HFF-Myc (cell line): Measurements from ENCODE around the gene NRAP.

ENCODE experiments used
- DNase-seq: peaks from one replicate; pipeline ENCODE4 v3.0.0-alpha.2; 2011; ENCODE audit warnings: low read depth; ENCODE audit errors: extremely low read depth
- H3K4me3 ChIP-seq: replicated peaks from 2 replicates; pipeline ENCODE4 v1.5.1; 2011; ENCODE audit warnings: low read depth, mild to moderate bottlenecking, control low read depth, low read length
- TF ChIP-seq, protein P1 (sequence below): IDR thresholded peaks from 2 replicates; pipeline ENCODE4 v1.5.1; 2012; ENCODE audit warnings: mild to moderate bottlenecking, low read depth, low read length, control low read depth; ENCODE audit errors: missing control alignments

NRAP gene

DNA sequence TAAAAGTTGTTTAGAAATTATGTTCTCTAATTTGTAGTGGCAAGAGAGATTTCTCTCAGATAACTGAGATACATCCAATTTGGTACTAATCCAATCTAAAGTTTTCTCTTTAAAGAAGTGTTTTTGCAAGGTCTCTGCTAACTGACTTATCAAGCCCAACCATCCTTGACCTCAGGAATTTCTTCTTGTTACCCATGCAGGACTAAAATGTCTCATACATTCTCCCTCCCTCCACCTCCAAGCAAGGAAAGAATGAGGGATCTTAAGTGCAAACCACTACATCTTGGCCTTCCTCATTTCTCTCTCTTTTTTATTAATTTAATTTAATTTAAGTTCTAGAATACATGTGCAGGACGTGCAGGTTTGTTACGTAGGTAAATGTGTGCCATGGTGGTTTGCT is 12.8 kb downstream of the NRAP start:
- no peak for DNase-seq
- TF ChIP-seq, protein P1, sequence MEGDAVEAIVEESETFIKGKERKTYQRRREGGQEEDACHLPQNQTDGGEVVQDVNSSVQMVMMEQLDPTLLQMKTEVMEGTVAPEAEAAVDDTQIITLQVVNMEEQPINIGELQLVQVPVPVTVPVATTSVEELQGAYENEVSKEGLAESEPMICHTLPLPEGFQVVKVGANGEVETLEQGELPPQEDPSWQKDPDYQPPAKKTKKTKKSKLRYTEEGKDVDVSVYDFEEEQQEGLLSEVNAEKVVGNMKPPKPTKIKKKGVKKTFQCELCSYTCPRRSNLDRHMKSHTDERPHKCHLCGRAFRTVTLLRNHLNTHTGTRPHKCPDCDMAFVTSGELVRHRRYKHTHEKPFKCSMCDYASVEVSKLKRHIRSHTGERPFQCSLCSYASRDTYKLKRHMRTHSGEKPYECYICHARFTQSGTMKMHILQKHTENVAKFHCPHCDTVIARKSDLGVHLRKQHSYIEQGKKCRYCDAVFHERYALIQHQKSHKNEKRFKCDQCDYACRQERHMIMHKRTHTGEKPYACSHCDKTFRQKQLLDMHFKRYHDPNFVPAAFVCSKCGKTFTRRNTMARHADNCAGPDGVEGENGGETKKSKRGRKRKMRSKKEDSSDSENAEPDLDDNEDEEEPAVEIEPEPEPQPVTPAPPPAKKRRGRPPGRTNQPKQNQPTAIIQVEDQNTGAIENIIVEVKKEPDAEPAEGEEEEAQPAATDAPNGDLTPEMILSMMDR: no peak

DNA sequence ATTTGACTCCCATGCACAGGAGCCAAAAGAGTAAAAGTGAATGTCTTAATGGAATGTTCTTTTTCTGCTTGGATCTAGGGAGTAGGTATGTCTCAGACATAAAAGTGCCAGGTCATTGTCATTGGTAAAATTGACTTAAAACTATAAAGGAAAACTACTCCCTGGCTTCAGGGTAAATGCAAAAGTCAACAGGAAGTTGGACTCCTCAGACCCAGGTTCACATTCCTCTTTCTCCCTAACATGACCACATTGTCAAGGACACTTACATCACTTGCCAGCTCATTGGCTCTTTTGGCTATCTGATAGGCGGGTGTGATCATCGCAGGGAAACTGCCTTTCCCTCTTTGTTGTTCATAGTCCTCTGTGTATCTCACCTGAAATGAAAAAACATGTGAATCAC is 13.7 kb downstream of the NRAP start:
- DNase-seq: no peak
- TF ChIP-seq, protein P1: no peak

More for the DNA sequence above, 12.8 kb downstream of the NRAP start:
- no peak overlapping the region for H3K4me3 ChIP-seq

DNA sequence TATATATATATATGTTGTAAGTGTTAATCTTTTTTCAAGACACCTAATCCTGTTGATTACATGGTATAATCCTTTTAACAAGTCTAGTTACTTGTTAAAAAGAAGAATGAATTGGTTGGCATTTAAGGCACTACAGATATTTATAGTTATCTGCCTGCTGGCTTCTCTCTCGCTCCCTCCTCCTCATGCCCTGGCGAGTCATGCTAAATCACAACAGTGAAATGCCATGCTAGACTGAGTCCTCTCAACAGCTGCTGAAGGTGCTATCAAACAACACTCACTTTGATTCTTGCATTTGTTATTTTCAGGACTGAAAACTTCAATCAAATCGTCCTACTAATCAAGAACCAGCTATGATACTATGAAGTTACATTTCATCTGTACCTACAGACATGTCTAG is 15.4 kb downstream of the NRAP start:
- TF ChIP-seq, protein P1: no peak
- no peak overlapping the region for H3K4me3 ChIP-seq
- DNase-seq: no peak

More for the DNA sequence above, 13.7 kb downstream of the NRAP start:
- no peak overlapping the region for H3K4me3 ChIP-seq

DNA sequence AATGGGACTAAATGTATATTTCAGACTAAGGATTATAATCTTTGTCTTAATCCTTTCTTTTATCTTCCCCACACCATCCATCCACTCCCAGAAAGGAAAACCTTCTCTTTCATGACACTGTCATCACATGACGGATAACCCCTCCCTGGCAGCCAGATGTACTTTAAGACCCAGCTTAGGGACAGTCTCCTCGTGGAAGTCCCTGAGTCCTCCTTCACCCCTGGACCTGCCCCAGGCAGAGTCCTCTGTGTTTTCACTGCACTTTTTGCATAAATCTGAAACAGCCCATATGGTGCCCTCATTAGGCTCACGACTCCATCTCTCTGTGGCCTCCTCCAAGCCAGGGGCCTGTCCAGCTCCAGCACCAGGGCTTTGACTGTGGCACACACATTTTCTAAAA is 16.0 kb downstream of the NRAP start:
- no peak overlapping the region for H3K4me3 ChIP-seq
- DNase-seq: no peak
- TF ChIP-seq, protein P1: no peak

DNA sequence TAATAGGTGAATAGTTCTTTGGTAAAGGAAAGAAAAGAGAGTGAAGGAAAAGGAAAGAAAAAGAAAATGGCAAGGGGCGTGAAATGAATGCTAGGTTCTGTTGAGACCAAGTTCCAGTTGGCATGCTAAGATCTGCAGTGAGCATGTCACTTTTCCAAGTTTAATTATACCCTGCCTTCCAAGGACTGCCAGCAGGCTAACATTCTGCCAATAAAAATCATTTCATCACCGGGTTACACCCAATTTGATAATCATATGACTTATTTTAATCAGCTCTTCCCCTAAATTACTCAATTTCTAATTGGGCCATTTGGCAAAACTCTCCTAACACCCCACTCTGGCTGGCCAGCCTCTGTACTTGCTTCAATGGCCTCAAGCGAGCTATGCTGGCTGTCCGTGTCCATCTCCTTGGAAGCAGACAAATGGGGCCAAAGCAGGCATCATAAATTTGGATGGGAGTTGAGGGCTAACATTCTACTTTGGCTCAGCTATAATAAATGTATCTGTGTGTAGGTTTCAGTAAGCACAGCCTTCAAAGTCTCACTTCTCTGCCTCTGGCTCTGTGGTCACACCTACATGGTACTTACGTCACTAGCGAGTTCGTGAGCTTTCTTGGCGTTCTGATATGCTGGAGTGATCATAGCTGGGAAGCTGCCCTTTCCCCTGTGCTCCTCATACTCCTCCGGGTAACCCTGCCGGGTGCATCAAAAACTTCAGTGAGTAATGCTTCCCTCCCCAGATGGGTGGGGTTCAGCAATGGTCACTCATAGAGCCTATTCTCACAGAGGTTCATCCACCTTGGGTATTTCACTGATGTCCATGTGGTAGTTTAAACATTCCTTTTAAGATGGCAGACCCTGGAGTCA is 17.3 kb downstream of the NRAP start:
- no peak for DNase-seq
- TF ChIP-seq, protein P1: no peak
- H3K4me3 ChIP-seq: no peak overlapping the region

DNA sequence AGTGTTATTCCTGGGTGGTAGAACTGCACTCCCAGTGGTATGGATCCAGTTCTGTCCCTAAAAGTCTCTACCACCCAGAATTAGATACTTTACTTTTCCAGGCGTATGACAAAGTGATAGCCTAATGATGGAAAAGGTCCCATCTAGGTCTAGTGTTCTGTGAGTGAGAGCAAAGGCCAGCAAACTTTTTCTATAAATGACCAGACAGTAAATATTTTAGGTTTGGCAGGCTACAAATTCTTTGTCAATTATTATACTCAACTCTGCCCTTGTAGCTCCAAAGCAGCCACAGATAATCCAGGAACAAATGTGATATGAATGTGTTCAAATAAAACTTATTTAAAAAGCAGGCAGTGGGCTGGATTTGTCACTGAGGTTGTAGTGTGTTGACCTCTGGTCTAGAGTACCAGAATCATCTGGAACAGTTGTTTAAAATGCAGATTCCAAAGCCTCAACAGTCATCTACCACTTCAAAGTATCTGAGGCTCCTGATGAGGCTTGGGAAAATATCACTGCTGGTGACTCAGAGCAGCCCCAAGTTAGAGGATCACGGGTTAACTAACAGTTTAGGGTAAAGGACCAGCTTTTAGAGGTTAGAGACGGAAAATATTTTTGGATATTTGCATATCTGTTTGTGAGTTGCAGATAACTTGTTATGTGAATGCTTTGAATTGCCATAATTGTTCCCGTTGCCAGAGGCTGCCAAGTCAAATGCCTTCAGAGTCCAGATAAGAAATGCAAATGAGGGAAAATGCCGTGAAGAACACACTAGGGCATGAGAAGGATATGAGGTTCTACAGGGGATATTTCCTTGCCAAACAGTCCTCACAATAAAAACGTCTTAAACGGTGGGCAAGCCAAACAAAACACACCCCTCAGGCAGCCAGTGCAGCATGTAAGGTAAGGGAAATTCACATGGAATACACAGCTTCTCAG is 19.4 kb downstream of the NRAP start:
- TF ChIP-seq, protein P1: no peak
- H3K4me3 ChIP-seq: no peak overlapping the region
- no peak for DNase-seq
